K562 (cell line): Measurements from ENCODE around the gene SDHC. TPM values are rescaled to one million over a fixed set of nuclear protein-coding genes. Genes with fewer than 3 reads are reported as not detected.

Experiments
- ATAC-seq: fragments of 200-7000 bp; cut with Tn5 transposase; 3 replicates; pipeline ENCODE4 v1.9.1; 2020; ENCODE audit warnings: moderate library complexity
- BruUV-seq: library from RNA; stranded (reverse); fragments of 400-500 nt; replicated peaks from 2 replicates; lab custom pipeline; 2021; lab: Mats Ljungman, UMichigan
- CTCF ChIA-PET: fragments of 300-600 bp; formaldehyde crosslinking; extraction: SDS; loops from one replicate; lab custom pipeline; 2021; ENCODE audit warnings: low intra/inter-chr PET ratio; lab: Yijun Ruan, JAX
- POLR2A ChIA-PET: fragments of 300-600, 350-650 bp; sonication (Branson Sonifier 250); formaldehyde crosslinking; extraction: SDS; loops from one replicate; lab custom pipeline; 2021; ENCODE audit warnings: antibody characterized with exemption, inconsistent platforms; lab: Yijun Ruan, JAX
- DNase-seq, 4 experiments: peaks; one replicate each; pipeline versions ENCODE4 v3.0.0 to v3.0.0-alpha.2; 2011 to 2018; ENCODE audit warnings: low spot score in 3 of 4, mixed read lengths in 3 of 4; ENCODE audit errors: extremely low read depth in 1 of 4
- FAIRE-seq: peaks from 2 replicates; lab custom pipeline; 2011; peaks lifted over from hg19 to GRCh38; lab: Jason Lieb, UNC
- H2AFZ ChIP-seq: 2 replicates; pipeline ENCODE4 v1.6.0; 2011; ENCODE audit warnings: low read depth, low read length, control low read depth, inconsistent platforms
- H3K27ac ChIP-seq: fragments of 200-600 bp; 3 replicates; pipeline ENCODE4 v1.8.0; 2011; ENCODE audit warnings: low read depth, mild to moderate bottlenecking, control low read depth, inconsistent platforms, low read length, moderate library complexity, mixed read lengths; ENCODE audit errors: extremely low read depth
- H3K27me3 ChIP-seq, 2 experiments: fragments of 300-600 bp in 1 of 2; 2 replicates in 1 of 2; 3 replicates in 1 of 2; pipeline versions ENCODE4 v1.6.0 to v1.8.0; 2011; ENCODE audit warnings: inconsistent platforms in 2 of 2, low read length in 2 of 2, mild to moderate bottlenecking in 1 of 2, mixed read lengths in 1 of 2, moderate library complexity in 1 of 2; ENCODE audit not compliant: control insufficient read depth in 2 of 2, insufficient read depth in 2 of 2
- H3K36me3 ChIP-seq: fragments of 300-600 bp; 3 replicates; pipeline ENCODE4 v1.8.0; 2011; ENCODE audit warnings: mild to moderate bottlenecking, low read length, inconsistent platforms; ENCODE audit not compliant: control insufficient read depth, insufficient read depth
- H3K4me1 ChIP-seq, 2 experiments: fragments of 200-600 bp in 1 of 2; replicated peaks in 1 of 2; 2 replicates in 1 of 2; 3 replicates in 1 of 2; pipeline versions ENCODE4 v1.5.1 to v1.8.0; 2011; ENCODE audit warnings: inconsistent platforms in 2 of 2, low read length in 2 of 2, mild to moderate bottlenecking in 1 of 2, mixed read lengths in 1 of 2, moderate library complexity in 1 of 2; ENCODE audit not compliant: control insufficient read depth in 2 of 2, insufficient read depth in 2 of 2
- H3K4me2 ChIP-seq: 2 replicates; pipeline ENCODE4 v1.6.1; 2011; ENCODE audit warnings: low read length, control low read depth, inconsistent platforms, mixed read lengths; ENCODE audit not compliant: insufficient read depth
- H3K4me3 ChIP-seq: fragments of 200-600 bp; sonication (generic), shearing (Covaris generic); 2 replicates; pipeline ENCODE4 v1.5.1; 2016; ENCODE audit warnings: control low read depth, inconsistent platforms
- H3K79me2 ChIP-seq: fragments of 200-600 bp; 3 replicates; pipeline ENCODE4 v1.8.0; 2011; ENCODE audit warnings: low read length, inconsistent platforms; ENCODE audit not compliant: control insufficient read depth, insufficient read depth
- H3K9ac ChIP-seq, 2 experiments: 2 replicates each; pipeline versions ENCODE4 v1.6.0 to v1.6.1; 2011; ENCODE audit warnings: low read depth in 2 of 2, low read length in 2 of 2, control low read depth in 1 of 2, inconsistent platforms in 1 of 2, mild to moderate bottlenecking in 1 of 2, mixed read lengths in 1 of 2; ENCODE audit not compliant: insufficient read depth in 1 of 2
- H3K9me1 ChIP-seq: one replicate; pipeline ENCODE4 v1.6.0; 2011; ENCODE audit warnings: inconsistent platforms, mild to moderate bottlenecking, low read length, moderate library complexity; ENCODE audit not compliant: control insufficient read depth, insufficient read depth
- H3K9me3 ChIP-seq: replicated peaks from 2 replicates; pipeline ENCODE4 v1.5.1; 2011; ENCODE audit warnings: low read depth, low read length, inconsistent platforms; ENCODE audit not compliant: control insufficient read depth, insufficient read depth
- H4K20me1 ChIP-seq: replicated peaks from 2 replicates; pipeline ENCODE4 v1.6.1; 2011; ENCODE audit warnings: low read length, inconsistent platforms, mixed read lengths; ENCODE audit not compliant: control insufficient read depth, insufficient read depth
- FOXA3 ChIP-seq, 2 experiments: fragments of 450-650 bp in 1 of 2; sonication (generic) in 1 of 2; formaldehyde crosslinking; IDR thresholded peaks in 1 of 2; conservative IDR thresholded peaks in 1 of 2; 2 replicates each; pipeline versions ENCODE4 v1.4.0 to v1.8.0; 2020 to 2022; ENCODE audit warnings: mild to moderate bottlenecking in 2 of 2, missing genetic modification reagents in 1 of 2
- FOXJ2 ChIP-seq: fragments of 200-800 bp; sonication (Bioruptor generic); IDR thresholded peaks from 2 replicates; pipeline ENCODE4 v1.6.1; 2016; ENCODE audit warnings: missing genetic modification characterization, missing compliant biosample characterization
- FOXJ3 ChIP-seq: sonication (generic); formaldehyde crosslinking; IDR thresholded peaks from 2 replicates; pipeline ENCODE4 v1.4.0; 2020; ENCODE audit warnings: mild to moderate bottlenecking, missing genetic modification reagents
- FOXK2 ChIP-seq, 2 experiments: fragments of 450-650 bp; IDR thresholded peaks in 1 of 2; conservative IDR thresholded peaks in 1 of 2; 2 replicates each; pipeline ENCODE4 v1.6.1; 2016; ENCODE audit warnings: low read depth in 2 of 2, mild to moderate bottlenecking in 1 of 2
- ILF3 ChIP-seq: fragments of 450-650 bp; IDR thresholded peaks from 2 replicates; pipeline ENCODE4 v1.6.1; 2018; ENCODE audit warnings: antibody characterized with exemption, mild to moderate bottlenecking, moderate library complexity, borderline replicate concordance
- NFYB ChIP-seq: IDR thresholded peaks from 2 replicates; pipeline ENCODE4 v1.6.1; 2011; ENCODE audit warnings: mild to moderate bottlenecking, moderate library complexity; ENCODE audit not compliant: insufficient read length; ENCODE audit errors: extremely low read depth
- POLR2AphosphoS2 ChIP-seq: IDR thresholded peaks from 2 replicates; pipeline ENCODE4 v1.6.1; 2012; ENCODE audit warnings: low read length, improper control_type of control experiment
- RFX1 ChIP-seq: fragments of 450-650 bp; IDR thresholded peaks from 2 replicates; pipeline ENCODE4 v1.6.1; 2016; ENCODE audit warnings: mild to moderate bottlenecking, moderate library complexity
- YY1 ChIP-seq, 3 experiments: IDR thresholded peaks; 2 replicates each; pipeline ENCODE4 v1.6.1; 2011; ENCODE audit warnings: low read length in 2 of 3, mild to moderate bottlenecking in 2 of 3, moderate library complexity in 2 of 3, borderline replicate concordance in 1 of 3, control low read depth in 1 of 3, low read depth in 1 of 3; ENCODE audit not compliant: insufficient read depth in 3 of 3, insufficient replicate concordance in 2 of 3, control insufficient read depth in 1 of 3, insufficient read length in 1 of 3; ENCODE audit errors: extremely low read depth in 1 of 3
- WGBS: fragments of 100-300 bp; shearing (Covaris generic); methylation state at CpG from one replicate; pipeline ENCODE4 v1.1.6; 2016; ENCODE audit warnings: low coverage, mixed read lengths; ENCODE audit not compliant: insufficient coverage; ENCODE audit errors: missing lambda C conversion rate; 5-methylcytosine and 5-hydroxymethylcytosine counted together
- in situ Hi-C: fragments of 300-500 bp; cut with MboI; formaldehyde crosslinking; loops from 4 replicates; pipeline ENCODE4 v1.15.0; 2018; ENCODE audit warnings: inconsistent platforms, mixed read lengths
- intact Hi-C: fragments of 100-400 bp; cut with micrococcal nuclease; formaldehyde crosslinking; loops from 2 replicates; pipeline ENCODE4 v1.14.2; 2022
- polyA plus RNA-seq, 8 experiments: library from polyadenylated mRNA; depleted of rRNA in 4 of 8; stranded (reverse) in 5 of 8; unstranded in 3 of 8; fragments of >200 nt; fragmentation: Nextera tagmentation in 2 of 8; fragmentation: Illumina TruSeq in 1 of 8; extraction: Ambion mirVana in 2 of 8; extraction: Trizol in 1 of 8; gene quantifications; 2 replicates each; pipeline versions ENCODE4 v1.2.1 to v1.2.3, GENCODE V29; 2011 to 2014; ENCODE audit warnings: inconsistent platforms in 1 of 8, missing spikeins in 1 of 8
- total RNA-seq, 7 experiments: library from RNA; depleted of rRNA in 6 of 7; stranded (reverse); fragments of >200 nt in 6 of 7; fragmentation: Illumina TruSeq in 2 of 7; extraction: Trizol in 2 of 7; gene quantifications; 2 replicates each; pipeline versions ENCODE4 v1.2.1 to v1.2.3, GENCODE V29; 2011 to 2021; ENCODE audit warnings: low replicate concordance in 1 of 7
- TF ChIP-seq, protein P1 (sequence below): fragments of 450-650 bp; IDR thresholded peaks from 2 replicates; pipeline ENCODE4 v1.6.1; 2016; ENCODE audit warnings: low read depth, mild to moderate bottlenecking, moderate library complexity
- TF ChIP-seq, protein P2 (sequence below), 3 experiments: IDR thresholded peaks in 2 of 3; conservative IDR thresholded peaks in 1 of 3; 2 replicates each; pipeline ENCODE4 v1.5.1; 2011 to 2012; ENCODE audit warnings: low read length in 3 of 3, mild to moderate bottlenecking in 3 of 3, control low read depth in 2 of 3, improper control_type of control experiment in 1 of 3, inconsistent platforms in 1 of 3, low read depth in 1 of 3, mixed read lengths in 1 of 3, moderate library complexity in 1 of 3; ENCODE audit not compliant: insufficient read depth in 2 of 3
- TF ChIP-seq, protein P3 (sequence below), 3 experiments: fragments of 200-800 bp in 1 of 3; sonication (Bioruptor generic) in 1 of 3; sonication (generic) in 1 of 3; formaldehyde crosslinking in 1 of 3; IDR thresholded peaks; 2 replicates each; pipeline versions ENCODE4 v1.6.1 to v1.8.0; 2016 to 2022; ENCODE audit warnings: mild to moderate bottlenecking in 2 of 3, missing compliant biosample characterization in 2 of 3, missing genetic modification characterization in 2 of 3, missing genetic modification reagents in 1 of 3

SDHC gene
- total and polyA plus RNA-seq, 9 of the 15 experiments (the other 6 are each of a cell fraction or from before 2014, with no cell fraction given): 7.7 to 309 (median 174) TPM

DNA sequence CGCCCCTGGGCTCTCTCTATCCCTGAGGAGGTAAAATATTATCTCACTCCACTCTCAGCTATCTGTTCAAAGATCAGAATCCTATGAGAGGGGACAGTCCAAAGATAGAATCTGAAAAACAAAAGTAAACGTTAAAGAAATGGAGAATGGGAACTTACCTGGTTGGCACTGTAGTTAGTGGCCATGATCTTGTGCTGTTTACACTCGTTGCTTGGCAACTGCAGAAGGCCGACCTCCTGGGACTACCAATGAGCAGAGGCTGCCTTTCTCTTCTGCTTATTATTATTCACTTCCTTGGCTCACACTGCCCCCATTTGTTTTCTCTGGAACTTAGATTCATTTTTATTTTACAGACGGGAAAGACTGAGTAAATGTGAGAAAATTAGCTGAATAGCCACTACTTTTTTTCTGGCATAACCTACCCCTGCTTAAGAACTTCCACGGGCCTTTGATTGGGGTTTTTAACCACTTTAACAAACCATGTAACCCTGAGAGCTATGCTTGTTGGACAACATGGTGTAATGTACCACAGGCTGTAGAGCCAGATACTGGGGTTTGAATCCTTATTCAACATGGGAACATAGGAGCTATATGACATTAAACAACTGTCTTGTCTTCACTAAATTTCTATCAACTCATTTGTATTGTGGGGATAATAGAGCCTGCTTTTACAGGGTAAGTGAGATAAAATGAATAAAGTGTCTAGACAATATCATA lies 53.7 kb downstream of the SDHC start, which contains the start of gene CFAP126:
TSS of gene CFAP126 (minus strand) at position 193 of the 717 bp plus-strand sequence. CDS start at position 185, 8 bp downstream.
- Histone ChIP-seq H3K27ac (no peak within 1 kb of the TSS; the same call in 2 of the 3 replicates), H4K20me1 (no peaks in the 10 kb centered on the region), H3K4me3 (no peak within 1 kb of the TSS), H3K36me3 (peaks cover 35% of the 10 kb centered on the region), H3K4me1 (peaks cover 2 to 3% of the 10 kb centered on the region in 2 experiments; a peak in 3 of 5 replicates), H3K9me3 (no peaks in the 10 kb centered on the region), H3K4me2 (no peak within 1 kb of the TSS), H2AFZ (no peak within 1 kb of the TSS), H3K27me3 (no peaks in the 10 kb centered on the region), H3K9me1 (no peaks in the 10 kb centered on the region), H3K9ac (no peak within 1 kb of the TSS), H3K79me2 (no peaks in the 10 kb centered on the region)
- intact Hi-C loops: loop anchor here (5.0 kb wide), 2 partner anchors 61 to 141 kb away; partner anchors contain the start of genes MPZ and TOMM40L
- DNase-seq (peak; percentile 70 to 79 (median 76)), FAIRE-seq (peak; percentile 82), ATAC-seq (peak; percentile 99)
- TSS peak; percentile 8 for BruUV-seq
- CTCF ChIA-PET: interaction anchor here (1.0 to 1.5 kb wide), 3 partner anchors 140 to 186 kb away, joined by 3 to 9 read pairs (median 5); no protein-coding TSS in a partner anchor
- in situ Hi-C loops: no loop called here
- WGBS: 32% methylated on average over 6 of the region's 6 CpGs
- POLR2A ChIA-PET: interaction anchor here (1.5 kb wide), 1 partner anchor 43 kb away, joined by 3 read pairs; no protein-coding TSS in a partner anchor
- TF ChIP-seq FOXJ3 (CRISPR knock-in tag) (peak; percentile 98), FOXA3 (CRISPR knock-in tag; conservative IDR thresholded peaks at IDR 0.05 in 1 of 2, IDR thresholded peaks at IDR 0.05 in 1 of 2) (0 out of 4 replicates have a peak, but pooled peaks of 1 of the 2 experiments have one; percentile 35), NFYB (peak; percentile 37), YY1 (IDR thresholded peaks at IDR 0.05; ENCODE audit: borderline replicate concordance in 1 of 3, control insufficient read depth in 1 of 3, extremely low read depth in 1 of 3, insufficient read depth in 3 of 3, insufficient read length in 1 of 3, insufficient replicate concordance in 2 of 3, low read depth in 1 of 3, low read length in 2 of 3) (peak in 1 of 3 experiments; percentile 16), FOXK2 (conservative IDR thresholded peaks at IDR 0.05 in 1 of 2, IDR thresholded peaks at IDR 0.05 in 1 of 2; ENCODE audit: low read depth in 2 of 2) (peak in 1 of 2 experiments; percentile 37; a peak in 1 of 4 replicates), ILF3 (no peak), RFX1 (peak; percentile 94), FOXJ2 (tag) (peak; percentile 99), POLR2AphosphoS2 (0 out of 2 replicates have a peak, but pooled peaks have one; percentile 61)
- TF ChIP-seq, protein P1, sequence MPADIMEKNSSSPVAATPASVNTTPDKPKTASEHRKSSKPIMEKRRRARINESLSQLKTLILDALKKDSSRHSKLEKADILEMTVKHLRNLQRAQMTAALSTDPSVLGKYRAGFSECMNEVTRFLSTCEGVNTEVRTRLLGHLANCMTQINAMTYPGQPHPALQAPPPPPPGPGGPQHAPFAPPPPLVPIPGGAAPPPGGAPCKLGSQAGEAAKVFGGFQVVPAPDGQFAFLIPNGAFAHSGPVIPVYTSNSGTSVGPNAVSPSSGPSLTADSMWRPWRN: no peak
- TF ChIP-seq, protein P2, sequence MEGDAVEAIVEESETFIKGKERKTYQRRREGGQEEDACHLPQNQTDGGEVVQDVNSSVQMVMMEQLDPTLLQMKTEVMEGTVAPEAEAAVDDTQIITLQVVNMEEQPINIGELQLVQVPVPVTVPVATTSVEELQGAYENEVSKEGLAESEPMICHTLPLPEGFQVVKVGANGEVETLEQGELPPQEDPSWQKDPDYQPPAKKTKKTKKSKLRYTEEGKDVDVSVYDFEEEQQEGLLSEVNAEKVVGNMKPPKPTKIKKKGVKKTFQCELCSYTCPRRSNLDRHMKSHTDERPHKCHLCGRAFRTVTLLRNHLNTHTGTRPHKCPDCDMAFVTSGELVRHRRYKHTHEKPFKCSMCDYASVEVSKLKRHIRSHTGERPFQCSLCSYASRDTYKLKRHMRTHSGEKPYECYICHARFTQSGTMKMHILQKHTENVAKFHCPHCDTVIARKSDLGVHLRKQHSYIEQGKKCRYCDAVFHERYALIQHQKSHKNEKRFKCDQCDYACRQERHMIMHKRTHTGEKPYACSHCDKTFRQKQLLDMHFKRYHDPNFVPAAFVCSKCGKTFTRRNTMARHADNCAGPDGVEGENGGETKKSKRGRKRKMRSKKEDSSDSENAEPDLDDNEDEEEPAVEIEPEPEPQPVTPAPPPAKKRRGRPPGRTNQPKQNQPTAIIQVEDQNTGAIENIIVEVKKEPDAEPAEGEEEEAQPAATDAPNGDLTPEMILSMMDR (IDR thresholded peaks at IDR 0.05 in 2 of 3, conservative IDR thresholded peaks at IDR 0.05 in 1 of 3; ENCODE audit: insufficient read depth in 2 of 3, low read depth in 1 of 3, low read length in 3 of 3): peak in 1 of 3 experiments; percentile 51; a peak in 1 of 6 replicates
- TF ChIP-seq, protein P3, sequence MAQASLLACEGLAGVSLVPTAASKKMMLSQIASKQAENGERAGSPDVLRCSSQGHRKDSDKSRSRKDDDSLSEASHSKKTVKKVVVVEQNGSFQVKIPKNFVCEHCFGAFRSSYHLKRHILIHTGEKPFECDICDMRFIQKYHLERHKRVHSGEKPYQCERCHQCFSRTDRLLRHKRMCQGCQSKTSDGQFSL (CRISPR knock-in tag; IDR thresholded peaks at IDR 0.05): no peak
- TF ChIP-seq, protein P3 (tag; IDR thresholded peaks at IDR 0.05): no peak
